Anterior cingulate cortex (tissue), 58 donors: ENCODE results near the gene TMEM203.

Experiments used
- DNase-seq, 58 donors: peaks; one replicate each; lab custom pipeline; 2025; lab: John Stamatoyannopoulos, UW

TMEM203 gene

GRCh38 chr9:137186385-137186784, 19.1 kb downstream of the TMEM203 start:
- DNase-seq = no peak

GRCh38 chr9:137185921-137186320, 19.5 kb downstream of the TMEM203 start:
- no peak for DNase-seq

DNA sequence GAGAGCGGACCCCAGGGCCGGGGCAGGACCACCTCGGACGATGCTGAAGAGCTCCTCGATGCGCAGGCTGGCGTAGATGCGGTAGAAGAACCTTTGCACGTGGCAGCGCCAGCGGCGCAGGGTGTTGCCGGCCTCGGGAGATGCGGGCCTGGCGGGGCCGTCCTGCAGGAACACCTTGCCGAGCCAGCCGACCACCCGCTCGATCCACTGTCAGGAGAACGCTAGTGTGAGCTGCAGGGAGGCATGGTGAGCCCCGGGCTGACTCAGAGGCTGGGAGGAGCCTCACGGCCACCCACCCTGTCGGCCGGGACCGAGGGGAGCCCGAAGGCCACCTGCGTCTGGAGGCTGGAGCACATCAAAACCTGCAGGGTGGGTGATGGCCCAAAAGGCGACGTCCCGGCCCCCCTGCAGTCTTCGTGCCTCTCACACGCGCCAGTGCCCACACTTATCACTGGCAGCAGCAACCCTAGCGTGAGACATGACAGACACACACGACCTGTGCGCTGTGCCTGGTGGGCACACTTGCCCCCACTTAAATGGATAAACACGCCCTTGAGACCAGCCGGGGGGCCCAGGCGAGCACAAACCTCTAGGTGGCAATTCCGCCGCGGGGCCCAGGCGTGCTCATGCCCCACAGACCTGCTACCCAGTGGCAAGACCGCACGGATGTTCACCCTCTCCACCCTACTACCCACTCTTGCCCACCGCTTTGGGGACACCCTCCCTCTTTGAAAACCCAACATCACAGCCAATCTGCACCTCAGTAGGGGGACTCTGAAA, 20.4 kb downstream of the TMEM203 start:
- no peak for DNase-seq

DNA sequence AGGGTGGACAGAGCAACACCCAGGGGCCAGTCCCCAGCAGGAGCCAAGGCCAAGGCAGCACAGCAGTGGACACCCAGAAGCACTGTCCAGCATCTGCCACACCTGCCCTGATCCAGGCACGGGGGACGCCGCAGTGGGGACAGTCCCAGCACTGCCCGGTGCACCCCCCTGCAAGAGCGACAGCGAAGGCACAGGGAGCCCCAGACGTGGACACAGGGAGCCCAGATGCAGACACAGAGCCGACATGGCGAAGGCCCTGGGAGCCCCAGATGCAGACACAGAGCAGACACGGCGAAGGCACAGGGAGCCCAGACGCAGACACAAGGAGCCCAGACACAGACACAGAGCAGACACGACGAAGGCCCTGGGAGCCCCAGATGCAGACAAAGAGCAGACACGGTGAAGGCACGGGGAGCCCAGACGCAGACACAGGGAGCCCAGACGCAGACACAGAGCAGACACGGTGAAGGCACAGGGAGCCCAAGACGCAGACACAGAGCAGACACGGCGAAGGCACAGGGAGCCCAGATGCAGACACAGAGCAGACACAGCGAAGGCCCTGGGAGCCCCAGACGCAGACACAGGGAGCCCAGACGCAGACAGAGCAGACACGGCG, 21.4 kb downstream of the TMEM203 start:
- no peak for DNase-seq

GRCh38 chr9:137182836-137183235, 22.6 kb downstream of the TMEM203 start:
- no peak for DNase-seq

DNA sequence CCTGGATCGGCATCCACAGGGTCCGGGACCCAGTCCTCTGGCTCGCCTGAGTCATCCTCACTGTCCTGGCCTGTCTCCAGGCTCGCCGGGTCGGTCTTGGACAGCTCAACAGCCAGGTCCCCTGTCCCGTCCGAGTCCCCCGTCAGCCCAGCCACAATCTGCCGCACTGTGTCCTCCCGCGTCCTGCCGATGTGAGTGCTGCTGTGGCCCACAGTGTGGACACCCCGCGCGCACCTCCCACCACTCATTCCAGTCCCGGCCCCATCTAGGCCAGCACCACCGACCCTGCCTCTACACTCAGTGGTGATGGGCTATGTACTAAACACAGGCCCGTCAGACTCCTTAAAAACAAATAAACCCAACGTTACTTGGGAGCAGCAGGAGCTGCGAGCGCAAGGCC, 23.8 kb downstream of the TMEM203 start:
- DNase-seq = no peak

DNA sequence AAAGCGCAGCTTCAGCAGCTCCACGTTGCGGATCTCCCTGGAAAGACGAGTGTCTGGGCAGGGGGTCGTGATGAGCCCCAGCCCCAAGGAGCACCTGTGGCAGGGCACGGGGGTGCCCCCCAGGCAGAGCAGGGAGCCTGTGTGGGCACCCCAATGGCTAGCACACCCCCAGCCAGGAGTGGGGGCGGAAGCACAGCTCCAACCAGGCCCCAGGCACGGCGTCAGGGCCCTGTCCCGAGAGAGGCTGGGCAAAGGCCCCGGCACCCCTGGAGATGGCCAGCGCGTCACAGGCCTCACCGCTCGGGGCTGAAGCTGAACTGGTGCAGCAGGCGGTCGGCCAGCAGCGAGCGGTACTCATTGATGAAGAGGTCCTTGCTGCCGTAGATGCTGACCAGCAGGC, 25.0 kb downstream of the TMEM203 start:
- DNase-seq = no peak

DNA sequence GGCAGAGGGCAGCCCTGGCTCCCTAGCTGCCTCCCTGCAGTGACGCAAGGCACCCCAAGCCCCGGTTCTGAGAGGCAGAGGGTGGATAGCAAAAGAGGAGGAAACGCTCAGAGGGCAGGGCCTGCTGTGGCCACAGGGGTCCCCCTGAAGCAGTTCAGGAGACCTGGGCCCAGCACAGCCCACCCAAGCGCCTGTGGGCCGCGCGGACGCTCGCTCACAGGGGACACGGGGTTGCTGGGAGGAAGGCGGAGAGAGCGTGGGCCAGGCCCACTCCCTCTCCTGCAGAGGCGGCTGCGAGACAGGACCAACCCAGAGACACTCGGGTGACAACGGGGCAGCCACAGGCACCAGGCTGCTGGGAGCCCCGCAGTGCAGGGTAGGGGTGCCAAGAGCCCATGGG, 25.7 kb downstream of the TMEM203 start:
- no peak for DNase-seq

DNA sequence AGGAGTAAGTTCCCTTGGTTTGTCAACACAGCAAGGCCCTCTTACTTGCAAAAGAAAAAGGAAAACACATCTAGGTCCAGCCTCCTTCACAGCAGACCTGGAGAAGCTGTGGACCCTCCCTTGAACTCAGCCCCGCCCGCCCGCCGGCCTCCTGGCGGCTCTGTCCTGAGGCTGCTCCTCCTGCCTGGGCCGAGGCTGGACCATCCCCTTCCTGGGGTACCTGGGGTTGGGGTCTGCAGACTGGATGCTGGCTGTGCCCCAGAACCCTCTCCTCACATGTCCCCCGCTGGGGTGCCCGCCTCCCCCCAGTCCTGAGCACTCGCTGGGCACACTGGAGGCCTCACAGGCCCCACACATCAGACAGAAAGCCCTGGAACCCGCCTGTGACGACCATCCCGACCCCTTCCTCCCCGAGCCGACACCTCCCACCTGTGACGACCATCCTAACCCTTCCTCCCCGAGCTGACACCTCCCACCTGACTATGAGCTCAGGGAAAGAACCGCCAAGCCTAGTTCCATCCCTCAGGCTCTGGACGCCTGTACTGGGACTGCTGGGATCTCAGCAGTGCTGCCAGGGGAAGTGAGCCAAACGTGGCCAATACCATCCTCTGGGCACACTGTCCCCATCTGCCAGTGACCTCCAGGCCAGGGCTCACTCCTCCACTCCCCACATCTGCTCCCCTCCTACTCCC, 26.4 kb downstream of the TMEM203 start:
- no peak for DNase-seq

DNA sequence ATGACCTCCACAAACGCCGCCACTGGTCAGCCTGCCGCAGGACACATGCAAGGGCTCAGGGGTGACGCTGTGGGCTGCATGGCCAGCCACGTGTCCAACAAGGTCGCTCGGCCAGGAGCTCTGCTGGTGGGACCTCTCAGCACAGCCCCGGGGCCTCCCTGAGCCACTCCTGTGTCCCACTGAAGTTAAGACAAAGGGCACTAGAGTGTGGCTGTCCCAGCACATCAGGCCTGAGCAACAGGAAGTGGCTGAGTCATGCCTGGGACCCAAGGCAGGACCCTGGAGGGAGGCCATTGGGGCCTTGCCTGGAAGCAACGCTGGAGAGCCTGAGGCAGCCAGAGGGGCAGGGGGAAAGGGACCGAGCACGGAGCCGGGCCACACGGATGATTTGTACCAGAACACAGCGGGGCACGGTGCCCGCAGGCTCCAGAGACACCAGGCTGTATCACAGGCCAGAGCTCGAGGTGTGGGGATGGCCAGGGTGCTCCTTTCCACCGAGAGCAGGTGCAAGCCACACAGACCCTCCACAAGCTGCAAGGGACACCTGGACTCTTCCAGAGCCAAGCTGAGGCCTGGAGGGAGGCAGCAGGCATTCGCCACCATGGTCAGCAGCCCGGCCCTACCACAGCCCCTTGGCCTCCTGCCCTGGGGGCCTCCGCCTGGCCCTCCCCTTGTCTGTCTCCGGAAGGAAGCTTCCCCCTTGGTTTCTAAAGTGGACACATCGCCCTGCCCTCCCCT, 27.1 kb downstream of the TMEM203 start:
- no peak for DNase-seq

DNA sequence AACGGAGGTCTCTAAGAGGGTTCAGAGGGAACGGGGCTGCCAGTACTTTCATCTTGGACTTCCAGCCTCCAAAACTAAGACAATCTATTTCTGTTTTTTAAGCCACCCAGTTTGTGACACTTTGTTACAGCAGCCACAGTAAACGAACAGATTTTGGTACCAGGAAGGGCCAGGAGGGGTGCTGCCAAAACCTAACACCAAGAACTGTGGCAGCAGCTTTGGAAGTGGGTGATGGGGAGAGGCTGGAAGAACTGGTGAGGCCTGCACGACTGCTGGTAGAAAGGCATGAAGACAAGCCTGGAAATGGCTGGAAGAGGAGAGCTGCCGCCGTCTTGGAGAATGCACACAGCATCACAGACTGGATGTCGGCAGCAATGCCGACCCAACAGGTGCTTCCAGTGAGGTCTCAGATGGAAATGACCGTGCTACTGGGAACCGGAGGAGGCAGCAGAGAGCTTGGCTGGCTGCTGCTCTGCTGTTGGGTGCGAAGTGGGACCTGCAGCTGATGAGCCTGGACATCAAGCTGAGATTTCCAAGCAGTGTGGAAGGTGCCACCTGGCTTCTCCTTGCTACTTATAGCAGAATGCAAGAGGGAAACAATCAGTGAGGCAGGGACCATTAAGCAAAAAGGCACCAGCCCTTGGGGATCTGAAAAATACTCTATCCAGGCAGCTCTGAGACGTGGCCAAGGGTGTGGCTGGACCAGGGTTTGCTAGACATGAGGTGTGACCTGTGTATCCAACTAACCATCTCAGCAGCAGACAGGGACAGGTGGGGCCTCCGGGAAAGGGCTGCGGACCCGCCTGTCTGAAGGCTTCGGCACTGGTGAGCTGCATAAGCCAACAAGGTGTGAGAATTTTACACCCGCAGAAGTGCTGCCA, 28.9 kb downstream of the TMEM203 start:
- DNase-seq = peak in 12 of 58 donors; percentile 15 to 62 (median 25)

- no peak for DNase-seq
Measured at GRCh38 chr9:137175345-137175961, 30.0 kb downstream of the TMEM203 start.

DNA sequence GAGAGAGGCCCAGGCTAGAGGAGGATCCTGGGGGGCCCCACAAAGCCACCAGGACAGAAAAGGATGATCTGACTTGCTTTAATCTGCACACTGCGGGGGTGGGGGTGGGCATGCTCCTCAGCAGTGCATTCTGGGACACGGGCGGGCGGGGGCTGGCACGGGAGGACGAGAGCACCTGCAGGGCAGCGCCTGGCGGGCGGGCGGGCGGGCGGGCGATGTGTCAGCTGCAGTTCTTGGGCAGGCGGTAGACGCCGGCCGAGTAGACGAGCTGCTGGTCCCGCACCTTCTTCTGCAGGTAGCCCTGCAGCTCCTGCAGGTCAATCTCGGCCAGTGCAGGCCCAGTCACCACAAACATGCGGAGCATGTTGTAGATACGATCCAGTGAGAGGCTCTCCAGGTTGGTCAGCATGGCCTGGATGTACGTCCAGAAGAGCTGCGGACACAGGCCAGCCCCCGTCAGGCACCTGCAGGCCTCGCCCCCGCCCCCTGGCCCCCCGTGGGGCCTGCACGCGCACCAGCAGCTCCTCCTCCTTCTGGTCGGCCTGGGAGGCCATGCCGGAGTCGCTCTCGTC, 30.6 kb downstream of the TMEM203 start:
- no peak for DNase-seq

GRCh38 chr9:137173796-137174664, 31.4 kb downstream of the TMEM203 start:
- DNase-seq = peak in 2 of 58 donors; percentile 18 to 33

- no peak for DNase-seq
Measured at GRCh38 chr9:137172901-137173795, 32.3 kb downstream of the TMEM203 start.

DNA sequence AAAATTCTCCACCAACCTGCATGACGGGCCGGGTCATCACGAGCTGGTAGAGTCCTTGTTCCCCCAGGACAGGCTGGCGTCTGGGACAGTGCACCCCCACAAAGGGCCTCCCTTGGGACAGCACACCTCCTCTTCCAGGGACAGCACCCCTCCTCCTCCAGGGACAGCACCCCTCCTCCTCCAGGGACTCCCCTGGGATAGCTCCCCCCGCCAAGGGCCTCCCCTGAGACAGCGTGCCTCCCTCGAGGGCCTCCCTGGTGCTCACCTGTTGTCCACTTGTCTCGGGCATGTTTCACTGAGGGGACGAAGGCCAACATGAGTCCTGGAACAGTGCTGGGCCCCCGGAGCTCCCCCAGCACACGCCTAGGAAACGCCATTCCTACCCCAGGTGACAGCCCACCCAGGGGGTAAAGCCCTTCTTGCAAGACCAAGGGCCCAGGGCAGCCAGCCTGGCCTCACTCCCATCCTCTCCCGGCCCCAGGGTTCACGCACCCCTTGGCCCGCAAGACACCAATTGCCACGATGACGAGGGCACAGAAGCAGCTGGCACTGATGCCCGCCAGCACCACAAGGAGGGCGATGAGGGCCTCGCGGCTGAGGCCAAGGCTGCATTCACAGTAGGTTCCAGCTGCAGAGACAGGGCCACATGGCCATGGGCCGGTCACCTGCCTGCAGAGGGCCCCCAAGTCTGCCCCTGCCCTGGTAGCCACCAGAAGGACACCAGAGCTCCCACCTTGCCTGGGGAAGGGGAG, 34.1 kb downstream of the TMEM203 start:
- no peak for DNase-seq
